GM19324 (cell line): ENCODE data around the gene PACRG.
"Not testable (repeated sequence)": the region's sequence is repeated elsewhere in the genome, so short reads cannot be mapped to it uniquely, and the experiment has no call there.

Source experiments
- ATAC-seq: cut with Tn5 transposase; IDR thresholded peaks from one replicate; pipeline ENCODE4 v1.9.1; 2021; ENCODE audit warnings: mild to moderate bottlenecking, moderate library complexity; ENCODE audit not compliant: unreplicated experiment, low FRiP score

Gene PACRG

DNA sequence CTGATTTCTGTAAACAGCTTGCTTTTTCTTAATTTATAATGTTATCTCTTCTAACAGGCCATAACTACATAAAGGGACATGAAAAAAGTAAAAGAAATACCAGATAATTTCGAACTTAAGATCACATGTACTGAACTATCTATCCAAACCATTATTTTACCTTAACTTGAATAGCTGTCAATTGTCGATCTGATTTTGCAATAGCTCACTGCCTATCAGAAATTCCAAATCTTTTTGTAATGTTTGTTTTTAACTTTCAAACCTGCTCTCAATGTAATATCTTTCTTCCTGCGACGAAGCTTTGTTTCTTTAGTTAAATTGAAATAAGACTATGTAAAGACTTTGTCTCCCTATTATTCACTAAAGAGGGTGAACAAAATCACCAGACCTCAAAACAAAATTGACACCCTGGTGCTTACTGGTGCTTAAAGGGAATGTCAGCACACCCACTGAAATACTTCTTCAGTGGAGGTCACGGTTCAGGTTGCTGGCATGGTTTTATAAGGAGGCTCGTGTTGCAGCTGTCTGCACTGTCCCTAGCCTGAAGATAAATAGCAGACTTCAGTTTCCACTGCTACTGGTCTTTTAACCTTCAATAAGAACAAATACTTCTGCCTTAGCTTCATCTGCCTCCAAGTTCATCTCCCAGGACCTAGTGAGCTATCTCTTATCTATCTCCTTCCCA is 569.2 kb downstream of the PACRG start:
- ATAC-seq = no peak

DNA sequence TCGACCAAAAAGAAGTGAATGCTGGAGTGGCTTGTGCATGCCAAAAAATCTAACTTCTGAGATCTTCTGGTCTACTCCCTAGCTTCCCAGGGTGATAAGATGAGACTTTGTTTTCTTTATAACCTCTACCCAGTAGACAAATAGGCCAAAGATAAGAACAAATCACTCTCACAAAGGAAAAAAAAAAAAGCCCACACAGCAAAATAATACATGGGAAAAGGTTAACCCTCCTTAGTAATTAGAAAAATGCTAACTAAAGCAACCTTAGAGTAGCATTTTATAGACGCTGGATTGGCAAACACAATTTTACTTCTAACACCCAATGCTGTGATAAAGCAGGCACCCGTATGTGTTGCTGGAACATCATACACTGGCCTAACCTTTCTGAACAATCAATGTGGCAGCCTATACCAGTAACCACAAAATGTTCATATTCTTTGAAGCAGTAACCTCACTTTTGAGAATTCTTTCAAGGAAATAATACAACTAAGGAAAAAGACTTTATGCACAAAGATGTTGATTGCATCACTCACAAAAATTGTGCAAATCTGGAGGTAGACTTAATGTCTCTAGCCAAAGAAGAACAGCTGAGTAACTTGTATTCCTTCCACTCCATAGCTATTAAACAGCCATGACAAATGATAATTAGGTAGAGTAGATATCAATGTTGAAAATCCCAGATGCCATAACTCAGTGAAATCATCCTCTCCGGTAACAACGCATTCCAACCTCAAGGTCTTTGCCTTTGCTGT is 570.5 kb downstream of the PACRG start:
- no peak for ATAC-seq

DNA sequence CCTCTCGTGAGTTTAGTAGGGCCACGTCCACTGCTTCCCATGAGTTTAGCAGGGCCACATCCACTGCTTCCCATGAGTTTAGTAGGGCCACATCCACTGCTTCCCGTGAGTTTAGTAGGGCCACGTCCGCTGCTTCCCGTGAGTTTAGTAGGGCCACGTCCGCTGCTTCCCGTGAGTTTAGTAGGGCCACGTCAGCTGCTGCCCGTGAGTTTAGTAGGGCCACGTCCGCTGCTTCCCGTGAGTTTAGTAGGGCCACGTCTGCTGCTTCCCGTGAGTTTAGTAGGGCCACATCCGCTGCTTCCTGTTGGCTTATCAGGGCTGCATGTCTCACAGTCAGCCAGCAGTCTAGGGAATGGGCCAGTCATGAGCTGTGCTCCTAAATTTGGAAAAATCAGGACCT is 573.1 kb downstream of the PACRG start:
- no peak for ATAC-seq

DNA sequence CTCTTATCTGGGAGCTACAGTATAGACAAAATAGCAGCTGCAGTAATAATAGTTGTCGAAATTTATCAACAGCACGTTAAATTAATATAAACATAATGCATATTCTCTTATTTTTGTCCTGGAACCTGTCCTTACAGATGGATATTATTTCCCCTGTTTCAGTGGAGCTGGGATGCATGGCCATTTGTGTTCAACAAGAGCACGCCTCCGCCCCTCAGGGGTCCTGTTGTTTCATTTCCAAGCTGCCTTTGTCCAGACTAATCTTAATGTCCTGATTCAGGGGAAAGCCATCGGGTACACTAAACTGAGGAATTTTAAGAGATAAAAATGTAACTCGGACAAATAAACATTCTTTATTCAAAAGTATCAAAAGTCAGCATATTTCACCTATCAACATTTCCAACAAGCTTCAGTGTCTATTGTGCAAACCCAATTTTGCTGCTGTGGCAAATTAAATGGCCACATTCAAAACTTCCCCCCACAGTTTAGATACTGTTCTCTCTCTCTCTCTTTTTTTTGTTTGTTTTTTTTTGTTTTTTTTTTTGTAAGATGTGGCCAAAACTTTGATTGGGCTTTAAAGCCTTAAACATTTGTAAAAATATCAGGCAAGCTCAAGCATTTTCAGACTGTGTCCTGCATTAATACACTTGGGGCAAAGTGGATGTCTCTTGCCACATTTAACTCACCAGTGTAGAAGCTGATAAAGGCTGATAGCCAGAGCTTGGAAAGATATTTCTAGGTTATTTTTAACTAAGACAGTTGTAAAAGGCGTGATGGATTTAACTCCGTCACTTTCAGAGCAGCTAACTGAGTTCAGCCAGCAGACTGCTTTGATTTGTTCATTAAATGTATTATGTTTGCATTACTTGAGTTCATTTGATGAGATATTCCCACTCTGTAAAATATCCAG is 574.2 kb downstream of the PACRG start:
- ATAC-seq = no peak

DNA sequence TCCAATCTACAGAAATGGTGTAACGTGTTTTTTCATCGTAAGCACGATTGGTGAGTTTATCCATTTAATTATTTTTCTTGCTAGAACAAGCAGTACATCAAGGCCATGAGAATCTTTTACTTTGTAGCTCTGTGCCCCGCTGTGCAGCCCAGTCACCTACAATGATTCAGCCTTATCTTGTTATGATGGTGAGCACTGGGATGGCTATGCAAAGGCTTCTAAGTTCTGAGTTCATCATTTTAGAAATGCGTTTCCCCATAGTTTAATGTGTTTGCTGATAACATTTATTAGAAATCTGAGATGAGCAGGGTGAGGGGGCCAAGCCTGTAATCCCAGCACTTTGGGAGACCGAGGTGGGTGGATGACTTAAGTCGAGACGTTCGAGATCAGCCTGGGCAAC is 575.0 kb downstream of the PACRG start:
- no peak for ATAC-seq

DNA sequence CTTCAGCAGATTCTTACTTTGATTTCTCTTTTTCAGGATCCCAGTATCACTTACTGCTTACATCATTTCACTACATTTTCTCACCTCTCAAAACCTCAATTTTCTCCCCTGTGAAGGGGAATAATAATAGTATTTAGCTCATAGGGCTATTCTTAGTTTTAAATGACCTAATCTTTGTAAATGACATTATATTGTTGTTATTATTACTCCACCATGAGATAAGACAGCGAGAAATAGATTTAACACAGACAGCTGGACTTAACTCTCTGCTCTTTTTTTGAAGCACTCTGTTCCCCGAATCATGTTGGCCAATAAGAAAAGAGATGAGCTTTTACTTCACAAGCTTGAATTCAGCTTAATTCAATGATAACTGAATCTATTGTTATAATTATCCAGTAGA is 578.2 kb downstream of the PACRG start:
- no peak for ATAC-seq

DNA sequence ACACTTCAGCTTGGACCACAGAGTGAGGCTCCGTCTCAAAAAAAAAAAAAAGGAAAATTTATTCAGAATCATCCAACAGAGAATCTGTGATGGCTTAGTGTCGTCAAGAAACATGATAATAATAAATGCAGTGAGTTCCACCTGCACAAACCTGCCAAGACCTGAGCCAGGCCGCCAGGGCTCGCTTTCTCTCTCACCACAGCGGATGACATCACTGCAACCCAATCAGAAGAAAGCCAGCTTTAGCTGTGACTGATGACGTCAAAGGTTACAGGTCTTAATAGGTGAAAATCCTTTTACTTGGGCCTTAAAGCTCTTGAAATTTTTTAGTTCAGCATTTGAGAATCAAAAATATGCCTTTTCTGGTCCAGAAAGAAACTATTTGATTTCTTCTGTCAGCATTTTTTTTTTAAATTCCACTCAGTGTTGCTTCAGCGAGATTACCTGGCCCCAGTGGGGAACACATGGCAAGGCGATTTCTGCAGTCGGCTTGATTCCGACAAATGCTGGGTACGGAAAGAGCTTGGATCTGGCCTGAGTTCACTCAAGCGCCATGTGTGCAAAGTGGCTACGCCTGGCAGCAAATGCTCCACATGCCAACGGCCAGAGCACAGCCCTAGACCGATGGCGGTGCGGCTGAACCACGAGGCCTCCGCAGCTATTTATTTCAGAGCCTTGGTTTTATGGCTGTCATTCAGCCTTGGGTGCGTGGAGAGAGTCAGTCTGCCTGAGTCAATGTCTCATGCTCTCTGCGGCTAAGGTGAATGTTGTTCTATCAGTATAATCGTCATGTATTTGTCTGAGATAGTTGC is 581.1 kb downstream of the PACRG start:
- no peak for ATAC-seq

DNA sequence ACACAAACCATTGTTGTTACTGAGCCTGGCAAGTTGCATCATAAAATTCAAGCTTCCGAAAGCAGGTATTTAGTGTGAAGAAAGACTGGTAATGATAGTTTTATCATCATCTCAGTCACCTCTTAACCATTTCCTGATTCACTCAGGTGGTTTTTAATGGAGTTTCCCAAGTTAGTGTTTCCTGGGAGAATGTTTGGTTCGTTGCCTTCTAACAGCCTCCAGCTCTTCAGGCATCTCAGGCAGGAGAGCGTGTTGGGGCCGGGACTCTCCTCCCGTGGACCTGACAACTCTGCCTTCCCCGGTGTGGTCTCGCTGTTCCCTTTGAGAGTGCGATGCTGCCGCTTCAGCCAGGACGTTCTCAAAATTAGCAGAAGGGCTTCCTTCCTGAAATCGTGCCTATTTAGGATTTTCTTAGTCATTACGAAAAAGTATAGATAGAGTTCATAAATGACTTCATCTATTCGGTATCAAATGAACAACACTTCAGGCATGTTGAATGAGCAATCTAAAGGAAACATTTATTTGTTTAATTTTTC is 581.8 kb downstream of the PACRG start:
- ATAC-seq = no peak

DNA sequence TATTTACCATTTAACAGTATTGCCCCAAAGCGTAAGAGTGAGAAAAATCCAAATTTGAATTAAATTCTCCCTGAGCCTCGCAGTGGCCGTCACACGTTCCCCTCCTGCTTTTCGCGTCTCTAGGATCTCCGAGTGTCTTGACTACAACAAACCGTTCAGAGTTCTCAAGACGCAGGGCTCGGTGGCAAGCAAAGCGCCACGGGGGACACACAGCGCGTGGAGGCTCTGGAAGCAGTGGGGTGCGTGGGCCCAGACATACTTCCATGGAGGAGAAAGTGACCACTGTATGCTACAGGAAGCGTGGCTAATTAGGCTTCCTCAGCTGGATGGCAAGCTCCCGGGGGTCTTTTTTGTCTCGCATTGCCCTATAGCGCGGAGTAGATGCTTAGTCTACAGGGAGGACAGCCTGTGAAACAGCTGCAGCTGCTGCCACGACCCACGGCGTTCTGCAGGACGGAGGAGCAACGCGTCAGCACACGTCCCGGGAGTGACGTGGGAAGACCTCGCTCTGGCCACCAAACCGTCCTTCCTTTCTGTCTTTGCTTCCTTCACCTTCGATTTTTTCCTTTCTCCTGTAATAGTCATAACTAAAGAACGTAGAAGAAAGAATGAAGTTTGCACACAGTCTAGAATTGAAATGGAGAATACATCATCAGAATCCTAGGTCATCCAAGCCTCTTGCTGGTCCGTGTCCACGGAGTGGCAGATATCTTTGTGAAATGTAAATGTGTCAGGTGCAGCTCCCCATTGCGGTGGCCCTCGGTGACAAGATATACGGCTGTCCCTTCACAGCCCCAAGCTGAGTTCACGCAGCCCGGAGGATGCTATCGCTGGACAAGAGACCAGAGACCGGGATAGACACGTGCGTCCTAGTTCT is 582.6 kb downstream of the PACRG start:
- no peak for ATAC-seq

DNA sequence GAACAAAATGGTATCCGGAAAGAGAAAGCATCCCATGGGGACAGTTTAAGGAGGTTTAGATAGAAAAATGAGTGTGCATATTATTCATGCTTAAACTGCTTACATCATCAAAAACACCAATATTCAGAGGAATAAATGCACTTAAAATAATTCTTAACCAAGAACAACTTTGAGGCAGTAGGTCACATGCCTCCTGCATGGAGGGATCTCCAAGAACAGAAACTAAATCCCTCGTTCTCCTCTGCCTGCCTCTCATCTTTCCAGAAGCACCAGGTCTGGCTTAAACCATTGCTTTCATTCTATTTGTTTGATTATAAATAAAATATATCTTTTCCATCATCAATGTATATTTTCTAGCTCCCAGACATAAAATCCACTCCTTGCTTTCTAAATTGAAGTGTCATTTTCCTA is 583.2 kb downstream of the PACRG start:
- no peak for ATAC-seq

DNA sequence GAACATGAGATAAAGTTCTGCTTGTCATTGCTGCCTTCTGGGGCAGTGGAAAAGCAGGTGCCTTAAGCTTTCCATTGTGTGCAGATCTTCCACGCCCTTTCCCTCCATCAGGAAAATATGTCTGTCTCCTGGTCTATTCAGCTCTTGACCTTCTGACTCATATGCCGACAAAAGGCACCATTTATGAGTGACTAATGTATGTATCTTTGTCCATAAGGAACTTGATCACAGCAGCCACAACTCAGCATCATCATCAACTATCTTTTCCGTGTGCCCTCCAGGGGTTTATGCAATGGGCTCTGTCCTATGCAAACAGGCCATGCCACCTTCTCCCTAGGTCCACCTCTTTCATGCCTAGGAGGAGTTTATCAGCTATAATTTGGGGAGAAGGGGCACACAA is 584.1 kb downstream of the PACRG start:
- no peak for ATAC-seq

DNA sequence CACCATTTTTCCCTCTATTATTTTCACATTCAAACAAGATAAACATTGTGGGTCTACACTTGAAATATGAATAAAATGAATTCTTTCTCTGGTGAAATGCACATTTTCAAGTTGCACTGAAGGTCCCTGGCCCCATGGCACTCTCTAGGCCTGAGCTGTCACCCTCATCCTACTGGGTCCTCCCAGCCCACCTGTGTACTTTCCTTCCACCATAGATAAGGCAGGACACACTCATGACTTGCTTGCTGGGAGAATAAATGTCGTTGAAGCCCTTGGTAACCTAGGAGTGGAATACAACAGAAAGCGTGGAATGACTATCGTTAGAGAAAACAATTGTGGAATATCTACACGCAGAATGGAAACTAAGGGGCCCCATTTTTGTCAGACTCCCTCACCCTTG is 585.8 kb downstream of the PACRG start:
- no peak for ATAC-seq

DNA sequence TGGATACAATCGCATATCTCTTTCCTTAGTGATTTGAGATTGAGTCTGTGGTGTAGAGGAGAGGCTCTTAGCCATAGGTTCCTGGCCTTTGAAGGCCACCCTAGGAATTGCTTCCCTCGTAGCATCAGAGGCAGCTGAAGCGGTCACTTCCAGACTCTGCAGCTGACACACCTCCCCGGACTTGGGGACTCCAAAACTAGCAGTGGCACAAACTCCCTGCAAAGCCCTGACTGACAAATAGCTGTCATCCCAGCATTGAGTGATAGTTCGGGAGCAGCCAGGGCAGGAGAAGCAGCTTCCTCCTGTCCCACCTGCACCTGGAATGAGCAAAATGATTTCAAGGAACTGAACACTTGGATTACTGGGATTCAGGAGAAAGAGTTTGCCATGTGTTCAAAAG is 586.2 kb downstream of the PACRG start:
- ATAC-seq = no peak

DNA sequence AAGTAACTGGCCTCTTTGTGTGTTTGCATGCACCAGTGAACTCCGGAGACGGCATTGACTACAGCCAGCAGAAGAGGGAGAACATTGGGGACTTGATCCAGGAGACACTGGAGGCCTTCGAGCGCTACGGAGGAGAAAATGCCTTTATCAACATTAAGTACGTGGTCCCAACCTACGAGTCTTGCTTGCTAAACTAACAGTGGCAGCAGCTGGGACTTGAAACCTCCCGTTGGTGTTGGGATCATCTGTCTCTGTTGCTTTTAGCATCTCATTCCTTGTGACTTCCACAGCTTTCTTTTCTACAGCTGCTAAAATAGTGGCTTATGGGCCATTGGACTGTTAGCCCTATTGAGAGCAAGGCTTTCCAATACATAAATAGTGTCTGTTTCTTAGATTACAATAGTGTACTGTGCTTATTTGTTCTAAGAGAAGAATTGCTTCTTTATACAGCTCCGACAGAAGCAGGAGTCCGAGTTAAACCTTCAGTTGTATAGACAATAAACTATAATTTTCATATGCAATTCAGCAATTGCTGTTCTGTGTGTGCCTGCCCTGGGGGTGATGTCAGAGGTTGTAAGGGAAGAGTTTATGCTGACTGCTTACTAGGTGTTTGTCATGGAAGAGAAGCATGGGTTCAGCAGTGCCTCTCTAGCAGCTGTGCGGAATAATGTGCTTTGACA is 587.2 kb downstream of the PACRG start:
- ATAC-seq = no peak

DNA sequence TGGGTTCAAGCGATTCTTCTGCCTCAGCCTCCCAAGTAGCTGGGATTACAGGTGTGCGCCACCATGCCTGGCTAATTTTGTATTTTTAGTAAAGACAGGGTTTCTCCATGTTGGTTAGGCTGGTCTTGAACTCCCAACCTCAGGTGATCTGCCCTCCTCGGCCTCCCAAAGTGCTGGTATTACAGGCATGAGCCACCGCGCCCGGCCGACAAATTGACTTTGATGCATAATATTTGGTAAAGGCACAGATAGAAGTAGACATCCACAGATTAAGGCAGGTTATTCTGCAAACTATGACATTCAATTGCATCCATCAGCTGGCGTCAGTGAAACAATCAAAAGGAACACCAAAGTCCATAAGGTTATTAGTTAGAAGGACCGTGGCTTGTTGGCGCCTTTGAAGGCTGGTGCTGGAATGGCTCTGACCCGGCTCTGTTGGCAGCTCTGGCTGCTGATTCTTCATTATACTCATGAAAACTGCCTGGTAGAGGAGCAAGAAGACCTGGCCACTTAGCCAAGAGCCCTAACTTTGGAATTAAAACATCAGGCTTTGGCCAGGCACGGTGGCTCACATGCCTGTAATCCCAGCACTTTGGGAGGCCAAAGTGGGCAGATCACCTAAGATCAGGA is 589.2 kb downstream of the PACRG start:
- ATAC-seq = not testable (repeated sequence)

DNA sequence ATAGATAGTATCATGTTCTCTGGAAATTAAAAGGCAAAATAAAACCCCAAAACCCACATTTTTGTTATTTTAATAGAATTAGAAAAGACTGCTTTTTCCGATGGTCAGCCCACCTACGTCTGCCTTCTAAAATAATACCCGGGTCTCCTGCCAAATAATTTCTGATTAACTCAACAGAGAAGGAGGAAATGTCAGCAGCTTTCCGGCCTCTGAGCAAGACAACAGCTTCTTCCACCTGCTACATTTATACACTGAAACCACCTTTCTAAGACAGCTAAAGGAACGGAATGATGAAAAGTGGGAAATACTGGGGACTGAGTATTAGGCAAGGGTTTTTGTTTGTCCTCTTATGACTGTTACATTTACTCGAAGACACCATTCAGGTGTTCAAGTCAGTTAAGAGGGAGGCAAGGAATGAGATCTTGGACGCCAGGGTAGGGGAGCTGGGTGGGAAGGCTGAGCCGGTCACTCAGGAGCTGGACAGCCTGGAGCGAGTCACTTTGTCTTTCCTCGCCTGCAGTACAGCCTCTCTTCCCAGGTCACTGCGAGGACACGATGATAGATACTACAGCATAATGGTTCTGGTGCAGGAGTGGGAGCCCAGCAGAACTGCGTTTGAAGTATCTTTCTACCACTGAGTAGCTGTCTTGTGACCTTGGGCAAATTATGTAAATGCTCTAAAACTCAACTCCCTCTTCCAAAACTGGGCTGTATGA is 590.5 kb downstream of the PACRG start:
- ATAC-seq = no peak

DNA sequence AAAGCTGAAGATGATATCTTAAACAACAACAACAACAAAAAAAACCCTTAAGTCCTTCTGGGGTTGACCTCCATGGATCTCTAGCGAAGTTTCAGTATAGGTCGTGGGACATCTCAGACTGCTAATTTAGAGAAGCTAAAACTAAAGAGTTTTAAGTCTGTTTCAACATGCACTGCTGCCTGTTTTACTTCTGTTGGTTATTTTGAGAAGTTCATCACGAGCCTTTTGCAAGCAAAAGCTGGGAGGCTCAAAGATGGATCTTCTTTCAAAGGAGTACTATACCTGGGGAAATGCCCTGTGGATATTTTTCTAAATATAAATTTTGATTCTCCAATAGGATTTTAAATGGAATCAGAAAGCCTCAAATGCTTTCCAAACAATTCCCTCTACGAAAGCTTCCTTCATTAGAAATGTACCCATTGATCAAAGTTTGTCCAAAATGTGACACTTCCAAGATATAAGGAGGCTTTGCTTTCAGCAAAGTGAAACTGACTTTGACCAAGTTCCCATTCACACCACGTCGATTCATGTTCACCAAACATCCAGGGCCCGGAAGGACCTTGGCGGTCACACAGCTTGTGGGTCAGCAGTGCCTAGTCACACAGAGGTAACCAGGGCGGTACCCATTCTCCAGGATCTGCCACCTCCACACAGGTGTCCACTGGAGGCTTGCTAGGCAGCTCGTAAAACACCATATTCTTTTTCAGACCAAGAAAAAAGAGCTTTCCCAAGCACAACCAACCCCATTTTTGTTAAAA is 592.0 kb downstream of the PACRG start:
- ATAC-seq = no peak
